Vagina (tissue), 2 donors: ENCODE measurements around the gene COPB2.

ENCODE experiments used
- POLR2A ChIP-seq, 2 donors: fragments of 450-650 bp; IDR thresholded peaks; one replicate each; pipeline ENCODE4 v1.6.1; 2017; ENCODE audit warnings: antibody characterized with exemption in 2 of 2, mild to moderate bottlenecking in 2 of 2, moderate library complexity in 2 of 2
- POLR2AphosphoS5 ChIP-seq, 2 donors: sonication (generic); formaldehyde crosslinking; IDR thresholded peaks; one replicate each; pipeline ENCODE4 v1.9.0; 2017; ENCODE audit warnings: antibody characterized with exemption in 2 of 2, mild to moderate bottlenecking in 2 of 2, low read depth in 1 of 2; ENCODE audit not compliant: insufficient read depth in 1 of 2
- TF ChIP-seq, protein P1 (sequence below), 3 experiments: fragments of 450-650 bp in 2 of 3; fragments of 200-600 bp in 1 of 3; sonication (generic) in 1 of 3; IDR thresholded peaks; one replicate each; pipeline ENCODE4 v1.5.1; 2017 to 2019; ENCODE audit warnings: antibody characterized with exemption in 3 of 3, mild to moderate bottlenecking in 2 of 3, moderate library complexity in 2 of 3

DNA sequence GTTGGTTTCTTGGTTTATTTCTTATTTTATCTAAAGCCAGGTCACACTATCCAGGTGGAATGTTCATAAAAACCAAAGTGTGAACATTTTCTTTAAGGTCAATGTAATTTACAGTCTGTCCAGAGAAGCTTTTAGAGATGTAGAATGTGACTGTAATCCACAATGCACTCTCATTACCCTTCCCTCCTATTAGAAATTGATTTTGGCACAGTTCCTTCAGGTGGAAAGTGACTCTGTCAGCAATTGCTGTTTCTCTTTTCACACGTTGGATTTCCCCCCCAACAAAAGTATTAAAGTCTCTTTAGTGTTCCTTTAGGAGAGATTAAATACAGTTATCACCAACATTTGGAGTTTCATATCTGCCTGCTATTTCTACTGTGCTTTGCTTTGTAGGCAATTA lies 31.6 kb upstream of the COPB2 start:
- TF ChIP-seq, protein P1, sequence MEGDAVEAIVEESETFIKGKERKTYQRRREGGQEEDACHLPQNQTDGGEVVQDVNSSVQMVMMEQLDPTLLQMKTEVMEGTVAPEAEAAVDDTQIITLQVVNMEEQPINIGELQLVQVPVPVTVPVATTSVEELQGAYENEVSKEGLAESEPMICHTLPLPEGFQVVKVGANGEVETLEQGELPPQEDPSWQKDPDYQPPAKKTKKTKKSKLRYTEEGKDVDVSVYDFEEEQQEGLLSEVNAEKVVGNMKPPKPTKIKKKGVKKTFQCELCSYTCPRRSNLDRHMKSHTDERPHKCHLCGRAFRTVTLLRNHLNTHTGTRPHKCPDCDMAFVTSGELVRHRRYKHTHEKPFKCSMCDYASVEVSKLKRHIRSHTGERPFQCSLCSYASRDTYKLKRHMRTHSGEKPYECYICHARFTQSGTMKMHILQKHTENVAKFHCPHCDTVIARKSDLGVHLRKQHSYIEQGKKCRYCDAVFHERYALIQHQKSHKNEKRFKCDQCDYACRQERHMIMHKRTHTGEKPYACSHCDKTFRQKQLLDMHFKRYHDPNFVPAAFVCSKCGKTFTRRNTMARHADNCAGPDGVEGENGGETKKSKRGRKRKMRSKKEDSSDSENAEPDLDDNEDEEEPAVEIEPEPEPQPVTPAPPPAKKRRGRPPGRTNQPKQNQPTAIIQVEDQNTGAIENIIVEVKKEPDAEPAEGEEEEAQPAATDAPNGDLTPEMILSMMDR (IDR thresholded peaks at IDR 0.05), result no peak
- no peak for TF ChIP-seq POLR2A (IDR thresholded peaks at IDR 0.05)
- no peak for TF ChIP-seq POLR2AphosphoS5 (IDR thresholded peaks at IDR 0.05; ENCODE audit: insufficient read depth in 1 of 2, low read depth in 1 of 2)
